Peyer's patch (tissue), 4 donors: ENCODE results near the gene COG8.

ENCODE experiments used
- CTCF ChIP-seq, 6 experiments: fragments of 450-650 bp in 4 of 6; fragments of 200-600 bp in 2 of 6; sonication (generic) in 1 of 6; IDR thresholded peaks; one replicate each; pipeline ENCODE4 v1.5.1; 2017 to 2019; ENCODE audit warnings: antibody characterized with exemption in 6 of 6, mild to moderate bottlenecking in 3 of 6, moderate library complexity in 1 of 6
- POLR2A ChIP-seq, 2 donors: fragments of 450-650 bp; IDR thresholded peaks; one replicate each; pipeline ENCODE4 v1.5.1; 2017; ENCODE audit warnings: antibody characterized with exemption in 2 of 2, mild to moderate bottlenecking in 2 of 2, moderate library complexity in 2 of 2

GRCh38 chr16:69378036-69378435, 38.7 kb upstream of the COG8 start:
- no peak for TF ChIP-seq CTCF (IDR thresholded peaks at IDR 0.05)
- no peak for TF ChIP-seq POLR2A (IDR thresholded peaks at IDR 0.05)
